Ishikawa (cell line): Measurements from ENCODE around the gene GAS2L1.
A peak's percentile ranks its signal among the peaks of the same experiment; 100 is the strongest.

Experiments
- EP300 ChIP-seq: IDR thresholded peaks from 2 replicates; pipeline ENCODE4 v1.6.1; 2012; ENCODE audit warnings: borderline replicate concordance
- FOXM1 ChIP-seq: IDR thresholded peaks from 2 replicates; pipeline ENCODE4 v1.6.1; 2012; ENCODE audit warnings: low read depth, borderline replicate concordance
- MAX ChIP-seq: IDR thresholded peaks from 2 replicates; pipeline ENCODE4 v1.6.1; 2012
- REST ChIP-seq: IDR thresholded peaks from 2 replicates; pipeline ENCODE4 v1.6.1; 2012; ENCODE audit warnings: low read depth, mild to moderate bottlenecking
- TAF1 ChIP-seq: IDR thresholded peaks from 2 replicates; pipeline ENCODE4 v1.6.1; 2012; ENCODE audit warnings: low read depth, mild to moderate bottlenecking
- YY1 ChIP-seq: IDR thresholded peaks from 2 replicates; pipeline ENCODE4 v1.6.1; 2012; ENCODE audit warnings: low read depth

- TF ChIP-seq YY1 (no peak), REST (peak; percentile 36; the same call in 1 of the 2 replicates), MAX (no peak), FOXM1 (no peak), EP300 (peak; percentile 43; the same call in 1 of the 2 replicates), TAF1 (no peak)
Measured at GRCh38 chr22:29302681-29303465, 3.6 kb upstream of the GAS2L1 start.
